GM18505 (cell line): Measurements from ENCODE around the gene DIRAS2.
"Not testable (repeated sequence)": the region's sequence is repeated elsewhere in the genome, so short reads cannot be mapped to it uniquely, and the experiment has no call there.

Source experiments
- ATAC-seq: cut with Tn5 transposase; IDR thresholded peaks from one replicate; pipeline ENCODE4 v1.9.1; 2021; ENCODE audit not compliant: unreplicated experiment
- POLR2A ChIP-seq: IDR thresholded peaks from 4 replicates; pipeline ENCODE4 v1.6.1; 2011; ENCODE audit warnings: borderline replicate concordance; ENCODE audit not compliant: insufficient read depth, insufficient read length; ENCODE audit errors: extremely low read depth

The DIRAS2 gene

GRCh38 chr9:90642570-90643539, at the start of gene DIRAS2:
Gene DIRAS2 (minus strand): TSS chr9:90642824. CDS start chr9:90613827, 28,997 bp downstream.
- no peak for ATAC-seq

GRCh38 chr9:90684736-90685135, 42.1 kb upstream of the DIRAS2 start:
- no peak for TF ChIP-seq POLR2A
- no peak for ATAC-seq

More at GRCh38 chr9:90642570-90643539, at the start of gene DIRAS2:
- no peak for TF ChIP-seq POLR2A

- no peak for TF ChIP-seq POLR2A
- no peak for ATAC-seq
Observed at GRCh38 chr9:90684106-90684505, 41.5 kb upstream of the DIRAS2 start.

GRCh38 chr9:90680534-90680933, 37.9 kb upstream of the DIRAS2 start:
- no peak for ATAC-seq

GRCh38 chr9:90665072-90665471, 22.4 kb upstream of the DIRAS2 start:
- ATAC-seq = no peak
- no peak for TF ChIP-seq POLR2A

More at GRCh38 chr9:90680534-90680933, 37.9 kb upstream of the DIRAS2 start:
- TF ChIP-seq POLR2A = no peak

GRCh38 chr9:90659650-90660364, 17.2 kb upstream of the DIRAS2 start:
- TF ChIP-seq POLR2A = no peak
- no peak for ATAC-seq

GRCh38 chr9:90658783-90659182, 16.2 kb upstream of the DIRAS2 start:
- TF ChIP-seq POLR2A = no peak
- ATAC-seq = no peak

- no peak for TF ChIP-seq POLR2A
- ATAC-seq = no peak
Observed at GRCh38 chr9:90658181-90658580, 15.6 kb upstream of the DIRAS2 start.

- ATAC-seq = not testable (repeated sequence)
Observed at GRCh38 chr9:90656876-90657275, 14.3 kb upstream of the DIRAS2 start.

GRCh38 chr9:90651246-90651645, 8.6 kb upstream of the DIRAS2 start:
- no peak for ATAC-seq
- no peak for TF ChIP-seq POLR2A

- no peak for TF ChIP-seq POLR2A
- ATAC-seq = no peak
Observed at GRCh38 chr9:90647843-90648242, 5.2 kb upstream of the DIRAS2 start.

GRCh38 chr9:90645721-90646120, 3.1 kb upstream of the DIRAS2 start:
- no peak for ATAC-seq
- TF ChIP-seq POLR2A = no peak

- ATAC-seq = no peak
- TF ChIP-seq POLR2A = no peak
Observed at GRCh38 chr9:90641884-90642487, 638 bp downstream of the DIRAS2 start.
